Cortex of kidney (tissue), 1 donor: ENCODE data around the gene AIFM3.

Source experiments
- DNase-seq: peaks from one replicate; lab custom pipeline; 2025; lab: John Stamatoyannopoulos, UW

Gene AIFM3

GRCh38 chr22:21028277-21029251 is 61.5 kb downstream of the AIFM3 start:
- no peak for DNase-seq

GRCh38 chr22:21029486-21030025 is 62.5 kb downstream of the AIFM3 start:
- DNase-seq: no peak

GRCh38 chr22:21030032-21030431 is 63.0 kb downstream of the AIFM3 start:
- DNase-seq: no peak
